ENCODE results near the gene PTPN6.

GRCh38 chr12:6912164-6912935 is 38.8 kb upstream of the PTPN6 start:
- TF ChIP-seq CTCF (IDR thresholded peaks at IDR 0.05) (no peak), EZH2 (IDR thresholded peaks at IDR 0.05) (no peak)

Measured in neural progenitor cell (in vitro differentiated cells).